ENCODE data around the gene CDC14A. TPM values are rescaled to one million over a fixed set of nuclear protein-coding genes. Genes with fewer than 3 reads are reported as not detected.

CDC14A gene
- polyA plus RNA-seq, 1 of the 3 experiments (the other 2 are of a cell fraction): 2.2 TPM

- no peaks in the 10 kb centered on the region for H3K9me2 ChIP-seq
- no peaks in the 10 kb centered on the region for H3F3A ChIP-seq (replicated peaks; ENCODE audit: insufficient read depth)
- TF ChIP-seq, protein P1, sequence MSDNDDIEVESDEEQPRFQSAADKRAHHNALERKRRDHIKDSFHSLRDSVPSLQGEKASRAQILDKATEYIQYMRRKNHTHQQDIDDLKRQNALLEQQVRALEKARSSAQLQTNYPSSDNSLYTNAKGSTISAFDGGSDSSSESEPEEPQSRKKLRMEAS (IDR thresholded peaks at IDR 0.05; ENCODE audit: low read depth): no peak
- TF ChIP-seq CHD2 (IDR thresholded peaks at IDR 0.05; ENCODE audit: low read length, partially characterized antibody) (no peak), POLR2AphosphoS5 (IDR thresholded peaks at IDR 0.05; ENCODE audit: low read depth, low read length) (no peak), EZH2phosphoT487 (IDR thresholded peaks at IDR 0.05; ENCODE audit: borderline replicate concordance, low read depth) (no peak), ZBTB33 (IDR thresholded peaks at IDR 0.05; ENCODE audit: borderline replicate concordance, low read depth) (no peak), YY1 (IDR thresholded peaks at IDR 0.05; ENCODE audit: low read depth) (no peak), REST (IDR thresholded peaks at IDR 0.05; ENCODE audit: low read depth, low read length) (no peak), MEF2A (IDR thresholded peaks at IDR 0.05; ENCODE audit: borderline replicate concordance, low read depth) (no peak), TCF12 (IDR thresholded peaks at IDR 0.05) (no peak), SIN3A (IDR thresholded peaks at IDR 0.05; ENCODE audit: borderline replicate concordance, low read depth, low read length) (no peak), GABPA (IDR thresholded peaks at IDR 0.05; ENCODE audit: low read depth) (no peak), NFIC (IDR thresholded peaks at IDR 0.05; ENCODE audit: borderline replicate concordance) (no peak), GATA2 (CRISPR knock-in tag; IDR thresholded peaks at IDR 0.05) (no peak), RXRA (IDR thresholded peaks at IDR 0.05; ENCODE audit: borderline replicate concordance, low read depth) (no peak), RAD21 (IDR thresholded peaks at IDR 0.05; ENCODE audit: low read length) (no peak), RCOR1 (IDR thresholded peaks at IDR 0.05; ENCODE audit: low read length) (no peak)
- TF ChIP-seq, protein P2, sequence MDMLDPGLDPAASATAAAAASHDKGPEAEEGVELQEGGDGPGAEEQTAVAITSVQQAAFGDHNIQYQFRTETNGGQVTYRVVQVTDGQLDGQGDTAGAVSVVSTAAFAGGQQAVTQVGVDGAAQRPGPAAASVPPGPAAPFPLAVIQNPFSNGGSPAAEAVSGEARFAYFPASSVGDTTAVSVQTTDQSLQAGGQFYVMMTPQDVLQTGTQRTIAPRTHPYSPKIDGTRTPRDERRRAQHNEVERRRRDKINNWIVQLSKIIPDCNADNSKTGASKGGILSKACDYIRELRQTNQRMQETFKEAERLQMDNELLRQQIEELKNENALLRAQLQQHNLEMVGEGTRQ (IDR thresholded peaks at IDR 0.05; ENCODE audit: borderline replicate concordance, low read depth, low read length): no peak
- TF ChIP-seq, protein P3, sequence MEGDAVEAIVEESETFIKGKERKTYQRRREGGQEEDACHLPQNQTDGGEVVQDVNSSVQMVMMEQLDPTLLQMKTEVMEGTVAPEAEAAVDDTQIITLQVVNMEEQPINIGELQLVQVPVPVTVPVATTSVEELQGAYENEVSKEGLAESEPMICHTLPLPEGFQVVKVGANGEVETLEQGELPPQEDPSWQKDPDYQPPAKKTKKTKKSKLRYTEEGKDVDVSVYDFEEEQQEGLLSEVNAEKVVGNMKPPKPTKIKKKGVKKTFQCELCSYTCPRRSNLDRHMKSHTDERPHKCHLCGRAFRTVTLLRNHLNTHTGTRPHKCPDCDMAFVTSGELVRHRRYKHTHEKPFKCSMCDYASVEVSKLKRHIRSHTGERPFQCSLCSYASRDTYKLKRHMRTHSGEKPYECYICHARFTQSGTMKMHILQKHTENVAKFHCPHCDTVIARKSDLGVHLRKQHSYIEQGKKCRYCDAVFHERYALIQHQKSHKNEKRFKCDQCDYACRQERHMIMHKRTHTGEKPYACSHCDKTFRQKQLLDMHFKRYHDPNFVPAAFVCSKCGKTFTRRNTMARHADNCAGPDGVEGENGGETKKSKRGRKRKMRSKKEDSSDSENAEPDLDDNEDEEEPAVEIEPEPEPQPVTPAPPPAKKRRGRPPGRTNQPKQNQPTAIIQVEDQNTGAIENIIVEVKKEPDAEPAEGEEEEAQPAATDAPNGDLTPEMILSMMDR (IDR thresholded peaks at IDR 0.05): no peak
- H3K4me3 ChIP-seq (ENCODE audit: low read depth in 2 of 2, low read length in 1 of 2): no peak overlapping the region
- no peaks in the 10 kb centered on the region for H3K36me3 ChIP-seq (replicated peaks in 1 of 2; ENCODE audit: control insufficient read depth in 1 of 2, insufficient read depth in 2 of 2, low read length in 1 of 2)
- H3K4me2 ChIP-seq: no peak overlapping the region
- no peaks in the 10 kb centered on the region; a peak in 3 of 4 replicates for H3K4me1 ChIP-seq (ENCODE audit: control insufficient read depth in 1 of 2, insufficient read depth in 2 of 2, low read depth in 1 of 2, low read length in 1 of 2)
- WGBS (ENCODE audit: low lambda C conversion rate): 100% methylated on average over 2 of the region's 2 CpGs
- ChIA-PET CTCF (interaction anchor here (0.7 to 2.1 kb wide), 4 partner anchors 11 to 508 kb away, joined by 3 to 11 read pairs (median 4); no protein-coding TSS in a partner anchor), POLR2A (interaction anchor here (0.6 kb wide), 1 partner anchor 291 kb away, joined by 3 read pairs; no protein-coding TSS in a partner anchor)
- no peaks in the 10 kb centered on the region for H3K27me3 ChIP-seq (ENCODE audit: insufficient read depth)
- H4K20me1 ChIP-seq (ENCODE audit: insufficient read depth): no peaks in the 10 kb centered on the region
- no peak overlapping the region for H2AFZ ChIP-seq (ENCODE audit: low read depth)
- no peak for DNase-seq
- no peak overlapping the region for H3K9ac ChIP-seq
- no peak overlapping the region for H3K27ac ChIP-seq (ENCODE audit: low read depth in 2 of 2, low read length in 1 of 2)
- H3K9me3 ChIP-seq: no peaks in the 10 kb centered on the region
- no peaks in the 10 kb centered on the region for H3K79me2 ChIP-seq (ENCODE audit: insufficient read depth)
Measured at GRCh38 chr1:100434831-100435230, 82.5 kb downstream of the CDC14A start.

Data from SK-N-SH (cell line).